T-helper 1 cell treated with Interleukin-12 subunit alpha and Interleukin-12 subunit beta and Interleukin-4 antibody, amounts not matched to agents 30 ng/mL and 1 ng/mL, for 36 hours (primary cell): Measurements from ENCODE around the gene GTF3C5. TPM values are rescaled to one million over a fixed set of nuclear protein-coding genes. Genes with fewer than 3 reads are reported as not detected.
"Not testable (repeated sequence)": the region's sequence is repeated elsewhere in the genome, so short reads cannot be mapped to it uniquely, and the experiment has no call there.

Source experiments
- intact Hi-C: fragments of 100-400 bp; cut with micrococcal nuclease; formaldehyde crosslinking; loops from one replicate; pipeline ENCODE4 v1.15.1; 2024
- total RNA-seq: library from RNA; stranded (reverse); gene quantifications from 2 replicates; pipeline ENCODE4 v1.2.3, GENCODE V29; 2022

Gene GTF3C5
- total RNA-seq, 1 donor from 2014 or later, result 70.8 TPM

GRCh38 chr9:133088146-133088750 is 57.5 kb downstream of the GTF3C5 start:
- intact Hi-C loops, result no loop called here

GRCh38 chr9:133088756-133089155 is 58.0 kb downstream of the GTF3C5 start:
- intact Hi-C loops, result no loop called here

- intact Hi-C loops, result no loop called here
Observed at GRCh38 chr9:133089271-133089671, 58.5 kb downstream of the GTF3C5 start.

- intact Hi-C loops, result no loop called here
Observed at GRCh38 chr9:133090187-133090586, 59.4 kb downstream of the GTF3C5 start.

- intact Hi-C loops, result no loop called here
Observed at GRCh38 chr9:133090752-133091385, 60.1 kb downstream of the GTF3C5 start.

GRCh38 chr9:133094351-133094750 is 63.6 kb downstream of the GTF3C5 start:
- intact Hi-C loops, result not testable (repeated sequence)

GRCh38 chr9:133094842-133095393 is 64.1 kb downstream of the GTF3C5 start:
- intact Hi-C loops, result loop anchor here (5.0 kb wide), 1 partner anchor 53 kb away; no protein-coding TSS in a partner anchor

- intact Hi-C loops, result loop anchor here (5.0 kb wide), 1 partner anchor 56 kb away; no protein-coding TSS in a partner anchor
Observed at GRCh38 chr9:133098104-133098754, 67.4 kb downstream of the GTF3C5 start.

- intact Hi-C loops, result loop anchor here (5.0 kb wide), 1 partner anchor 57 kb away; no protein-coding TSS in a partner anchor
Observed at GRCh38 chr9:133098871-133099270, 68.1 kb downstream of the GTF3C5 start.

GRCh38 chr9:133099726-133100505 is 69.1 kb downstream of the GTF3C5 start:
- intact Hi-C loops, result loop anchor here (5.0 kb wide), 2 partner anchors 58 to 68 kb away; partner anchors contain the start of gene GTF3C5

GRCh38 chr9:133100506-133101355 is 69.9 kb downstream of the GTF3C5 start:
- intact Hi-C loops, result loop anchor here (5.0 kb wide), 1 partner anchor 68 kb away; the partner anchor contains the start of gene GTF3C5

- intact Hi-C loops, result loop anchor here (5.0 kb wide), 1 partner anchor 69 kb away; the partner anchor contains the start of gene GTF3C5
Observed at GRCh38 chr9:133101356-133102189, 70.8 kb downstream of the GTF3C5 start.

- intact Hi-C loops, result loop anchor here (1.0 to 5.0 kb wide), 2 partner anchors 42 to 70 kb away; partner anchors contain the start of gene GTF3C5
Observed at GRCh38 chr9:133102190-133103021, 71.6 kb downstream of the GTF3C5 start.

GRCh38 chr9:133103183-133103986 is 72.6 kb downstream of the GTF3C5 start:
- intact Hi-C loops, result loop anchor here (1.0 to 5.0 kb wide), 2 partner anchors 41 to 71 kb away; partner anchors contain the start of gene GTF3C5

GRCh38 chr9:133103987-133104505 is 73.2 kb downstream of the GTF3C5 start:
- intact Hi-C loops, result loop anchor here (1.0 to 5.0 kb wide), 2 partner anchors 40 to 72 kb away; partner anchors contain the start of gene GTF3C5

- intact Hi-C loops, result loop anchor here (5.0 kb wide), 1 partner anchor 73 kb away; the partner anchor contains the start of gene GTF3C5
Observed at GRCh38 chr9:133104718-133105460, 74.1 kb downstream of the GTF3C5 start.
